Muscle of leg (tissue), 11 donors: Measurements from ENCODE around the gene EFCAB7. TPM values are rescaled to one million over a fixed set of nuclear protein-coding genes. Genes with fewer than 3 reads are reported as not detected.
A peak's percentile ranks its signal among the peaks of the same experiment; 100 is the strongest.

Experiments
- DNase-seq: peaks from one replicate; pipeline ENCODE4 v3.0.0; 2013
- H3K27ac ChIP-seq: one replicate; pipeline ENCODE4 v1.5.1; 2013; ENCODE audit warnings: mild to moderate bottlenecking, low read length, control low read depth
- H3K27me3 ChIP-seq: one replicate; pipeline ENCODE4 v1.6.1; 2013; ENCODE audit warnings: low read length; ENCODE audit not compliant: control insufficient read depth, insufficient read depth
- H3K36me3 ChIP-seq: one replicate; pipeline ENCODE4 v1.6.1; 2013; ENCODE audit warnings: low read length; ENCODE audit not compliant: control insufficient read depth, insufficient read depth
- H3K4me1 ChIP-seq: one replicate; pipeline ENCODE4 v1.6.1; 2013; ENCODE audit warnings: low read length; ENCODE audit not compliant: control insufficient read depth, insufficient read depth
- H3K4me3 ChIP-seq: one replicate; pipeline ENCODE4 v1.5.1; 2013; ENCODE audit warnings: low read length, control low read depth
- H3K9me3 ChIP-seq: replicated peaks from 2 replicates; pipeline ENCODE4 v1.6.1; 2013; ENCODE audit warnings: low read depth, low read length; ENCODE audit not compliant: control insufficient read depth
- WGBS: methylation state at CpG from one replicate; pipeline ENCODE4 v1.1.5; 2013; ENCODE audit warnings: missing lambda C conversion rate; ENCODE audit not compliant: insufficient coverage; 5-methylcytosine and 5-hydroxymethylcytosine counted together
- polyA plus RNA-seq, 8 donors: library from polyadenylated mRNA; unstranded; fragments of 120-200 nt; gene quantifications; one replicate each; pipeline versions ENCODE4 v1.2.1 to v1.2.3, GENCODE V29; 2013; ENCODE audit warnings: inconsistent platforms in 1 of 8, low replicate concordance in 1 of 8; ENCODE audit not compliant: insufficient read length in 8 of 8, insufficient read depth in 1 of 8
- total RNA-seq: library from RNA; stranded (reverse); fragments of 120-200 nt; gene quantifications from one replicate; pipeline ENCODE4 v1.2.4, GENCODE V29; 2013

The EFCAB7 gene
- total and polyA plus RNA-seq, 9 donors = 7.5 to 12.1 (median 8.8) TPM

DNA sequence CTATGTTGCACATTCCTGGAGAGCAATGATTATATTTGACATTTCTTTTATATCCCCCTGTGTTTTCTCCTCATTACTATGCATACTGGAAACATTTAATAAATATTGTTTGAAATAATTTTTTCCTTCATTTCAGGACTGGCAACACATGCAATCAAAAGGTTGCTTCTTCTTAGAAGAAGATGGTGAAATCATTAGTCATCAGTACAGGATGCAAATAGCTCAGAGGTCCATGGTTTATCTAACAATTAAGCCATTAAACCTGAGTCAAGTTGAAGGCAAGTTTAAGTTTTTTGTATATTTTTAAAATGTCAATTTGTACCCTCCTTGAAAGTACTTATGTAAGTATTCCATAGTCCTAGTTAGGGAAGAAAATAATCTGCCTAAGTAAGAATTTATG, 22.5 kb downstream of the EFCAB7 start:
- no peak overlapping the region for H3K27ac ChIP-seq
- H3K4me1 ChIP-seq = no peaks in the 10 kb centered on the region
- no peak overlapping the region for H3K4me3 ChIP-seq
- no peaks in the 10 kb centered on the region for H3K27me3 ChIP-seq
- DNase-seq = no peak
- no peaks in the 10 kb centered on the region for H3K9me3 ChIP-seq
- H3K36me3 ChIP-seq = peaks cover 3% of the 10 kb centered on the region

DNA sequence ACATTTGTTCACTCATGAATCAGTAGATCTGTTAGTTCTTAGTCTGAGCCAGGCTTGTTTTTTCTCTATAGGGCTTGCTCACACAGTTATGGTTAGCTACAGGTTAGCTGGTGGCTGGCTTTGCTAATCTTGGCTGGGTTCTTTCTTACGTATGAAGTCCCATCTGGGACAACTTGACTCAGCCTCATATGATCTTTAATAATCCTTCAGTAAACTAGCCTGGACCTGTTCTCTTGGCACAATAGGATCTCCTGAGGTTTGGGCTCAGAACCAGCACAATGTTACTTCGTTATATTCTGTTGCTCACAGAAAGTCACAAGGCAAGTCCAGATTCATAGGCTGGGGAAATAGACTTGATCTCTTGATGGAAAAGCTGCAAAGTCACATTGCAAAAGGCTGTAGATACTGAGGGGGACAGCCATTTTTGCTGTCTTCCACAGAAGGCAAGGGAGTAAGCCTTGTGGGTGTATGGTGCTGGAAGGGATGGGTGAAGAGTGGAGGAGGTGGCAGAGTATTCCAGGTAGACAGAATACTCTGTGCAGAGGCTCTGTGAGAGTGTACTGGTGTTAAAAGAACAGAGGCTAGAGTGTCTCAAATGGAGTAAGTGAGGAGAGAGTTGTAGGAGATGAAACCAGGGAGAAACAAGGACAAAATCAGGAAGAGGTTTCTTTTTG, 24.4 kb downstream of the EFCAB7 start:
- no peaks in the 10 kb centered on the region for H3K9me3 ChIP-seq
- no peak overlapping the region for H3K4me3 ChIP-seq
- peak; percentile 52 for DNase-seq
- peaks cover 5% of the 10 kb centered on the region for H3K36me3 ChIP-seq
- H3K27me3 ChIP-seq = no peaks in the 10 kb centered on the region
- no peak overlapping the region for H3K27ac ChIP-seq
- H3K4me1 ChIP-seq = no peaks in the 10 kb centered on the region
- WGBS = 56% methylated on average over 2 of the region's 2 CpGs

DNA sequence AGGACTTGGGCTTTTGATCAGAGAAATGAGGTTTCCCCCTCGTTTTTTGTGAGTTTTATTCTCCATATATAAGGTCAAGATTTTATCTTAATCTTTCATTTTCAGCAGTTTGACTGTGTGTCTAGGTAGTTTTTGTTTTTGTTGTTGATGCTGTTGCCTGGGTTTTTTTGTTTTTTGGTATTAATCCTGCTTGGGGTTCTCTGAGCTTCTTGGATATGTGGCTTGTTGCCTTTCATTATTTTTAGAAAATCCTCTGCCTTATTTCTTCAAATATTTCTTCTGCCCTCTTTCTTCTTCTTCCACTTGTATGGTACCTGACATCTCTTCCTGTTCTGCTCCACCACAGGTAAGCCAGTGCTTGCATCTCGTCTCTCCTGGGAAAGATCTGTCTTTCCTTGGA, 25.0 kb downstream of the EFCAB7 start:
- Histone ChIP-seq H3K27ac (no peak overlapping the region), H3K9me3 (no peaks in the 10 kb centered on the region)

DNA sequence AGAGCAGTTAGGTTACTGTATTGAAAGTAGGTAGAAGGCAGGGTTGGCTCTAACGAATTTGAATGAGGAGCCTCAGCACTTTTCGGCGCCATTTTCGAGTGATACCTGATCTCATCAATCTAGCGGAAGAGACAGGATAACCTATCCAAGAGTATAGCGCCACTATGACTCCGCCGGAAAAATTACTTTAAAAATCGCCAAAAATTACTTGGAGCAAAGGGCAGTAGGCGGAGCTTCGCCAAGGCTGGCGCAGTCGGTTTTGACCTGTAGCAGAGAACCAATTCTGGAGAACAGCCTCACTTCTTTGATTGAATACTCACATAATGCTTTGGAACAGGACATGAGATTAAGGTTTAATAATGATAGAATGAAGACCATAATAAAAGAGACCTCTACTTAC, 25.6 kb downstream of the EFCAB7 start:
- Histone ChIP-seq H3K9me3 (no peaks in the 10 kb centered on the region), H3K36me3 (peaks cover 6% of the 10 kb centered on the region), H3K4me3 (no peak overlapping the region), H3K27ac (no peak overlapping the region), H3K27me3 (no peaks in the 10 kb centered on the region), H3K4me1 (no peaks in the 10 kb centered on the region)
- 100% methylated on average over 7 of the region's 13 CpGs for WGBS
- no peak for DNase-seq

More for the DNA sequence above, 25.0 kb downstream of the EFCAB7 start:
- Histone ChIP-seq H3K36me3 (peaks cover 5% of the 10 kb centered on the region), H3K4me1 (no peaks in the 10 kb centered on the region), H3K4me3 (no peak overlapping the region), H3K27me3 (no peaks in the 10 kb centered on the region)
- no CpG with 5 or more reads among the region's 2 CpGs for WGBS
- DNase-seq = no peak

DNA sequence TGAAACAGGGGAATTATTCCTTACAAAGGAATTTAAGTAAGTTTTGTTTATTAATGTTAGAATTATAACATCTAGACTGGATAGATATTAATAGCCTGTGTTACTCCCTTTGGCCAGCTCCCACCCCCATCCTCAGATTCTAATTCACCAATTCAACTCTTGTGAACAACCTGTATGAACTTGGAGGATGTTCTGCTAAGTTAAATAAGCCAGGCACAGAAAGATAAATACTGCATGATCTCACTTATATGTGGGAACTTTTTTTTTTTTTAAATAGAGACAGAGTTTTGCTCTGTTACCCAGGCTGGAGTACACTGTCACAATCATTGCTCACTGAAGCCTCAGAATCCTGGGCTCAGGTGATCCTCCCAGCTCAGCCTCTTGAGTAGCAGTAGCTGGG, 32.2 kb downstream of the EFCAB7 start:
- H3K9me3 ChIP-seq = no peaks in the 10 kb centered on the region
- H3K36me3 ChIP-seq = peaks cover 4% of the 10 kb centered on the region
- no peak overlapping the region for H3K4me3 ChIP-seq
- no peaks in the 10 kb centered on the region for H3K27me3 ChIP-seq
- no peak overlapping the region for H3K27ac ChIP-seq
- no peaks in the 10 kb centered on the region for H3K4me1 ChIP-seq
- DNase-seq = no peak

DNA sequence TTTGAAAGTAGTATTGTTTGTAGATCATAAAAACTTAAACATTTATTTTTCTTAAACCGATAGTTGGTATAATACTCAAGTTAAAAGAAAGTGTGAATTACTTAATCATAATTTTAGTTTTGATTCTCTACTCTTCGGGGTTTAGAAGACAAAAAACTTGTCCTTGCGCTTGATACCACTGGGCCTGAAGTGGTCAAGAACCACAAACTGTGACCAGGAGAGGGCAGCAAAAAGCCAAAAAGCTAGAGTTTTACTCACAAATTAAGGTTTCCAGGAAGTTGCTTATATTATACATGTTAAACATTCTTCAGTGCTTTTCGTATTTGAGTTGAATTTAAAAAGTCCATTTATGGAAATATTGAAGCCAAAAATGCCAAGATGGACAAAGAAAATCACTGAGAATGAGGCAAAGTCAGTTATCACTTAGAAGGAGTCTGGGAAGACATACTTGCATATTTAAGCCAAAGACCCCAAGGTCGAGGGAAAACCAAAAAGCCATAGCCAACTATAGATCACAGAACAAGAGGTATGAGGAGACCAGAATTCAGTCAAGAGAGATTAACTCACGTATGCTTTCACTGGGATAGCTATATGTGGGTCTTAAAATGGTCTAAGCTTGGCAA, 34.2 kb downstream of the EFCAB7 start:
- peaks cover 2% of the 10 kb centered on the region for H3K36me3 ChIP-seq
- no peaks in the 10 kb centered on the region for H3K27me3 ChIP-seq
- H3K4me1 ChIP-seq = no peaks in the 10 kb centered on the region
- no peaks in the 10 kb centered on the region for H3K9me3 ChIP-seq
- H3K27ac ChIP-seq = no peak overlapping the region
- DNase-seq = peak; percentile 21
- WGBS = no CpG with 5 or more reads among the region's 6 CpGs
- no peak overlapping the region for H3K4me3 ChIP-seq

DNA sequence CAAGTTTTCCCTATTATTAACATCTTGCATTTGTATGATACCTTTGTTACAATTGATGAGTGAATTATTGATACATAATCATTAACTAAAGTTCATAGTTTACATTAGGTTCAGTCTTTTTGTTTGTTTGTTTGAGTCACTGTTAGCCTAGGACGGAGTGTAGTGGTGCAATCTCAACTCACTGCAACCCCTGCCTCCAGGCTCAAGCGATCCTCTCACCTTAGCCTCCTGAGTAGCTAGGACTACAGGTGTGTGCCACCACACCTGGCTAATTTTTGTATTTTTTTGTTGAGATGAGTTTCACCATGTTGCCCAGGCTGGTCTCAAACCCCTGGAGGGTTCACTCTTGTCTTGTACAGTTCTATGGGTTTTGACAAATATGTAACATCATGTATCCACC, 36.0 kb downstream of the EFCAB7 start:
- H3K4me3 ChIP-seq = no peak overlapping the region
- H3K27me3 ChIP-seq = no peaks in the 10 kb centered on the region
- no peaks in the 10 kb centered on the region for H3K36me3 ChIP-seq
- H3K9me3 ChIP-seq = no peaks in the 10 kb centered on the region
- no peaks in the 10 kb centered on the region for H3K4me1 ChIP-seq
- no peak for DNase-seq
- no CpG with 5 or more reads among the region's 2 CpGs for WGBS
- H3K27ac ChIP-seq = no peak overlapping the region

DNA sequence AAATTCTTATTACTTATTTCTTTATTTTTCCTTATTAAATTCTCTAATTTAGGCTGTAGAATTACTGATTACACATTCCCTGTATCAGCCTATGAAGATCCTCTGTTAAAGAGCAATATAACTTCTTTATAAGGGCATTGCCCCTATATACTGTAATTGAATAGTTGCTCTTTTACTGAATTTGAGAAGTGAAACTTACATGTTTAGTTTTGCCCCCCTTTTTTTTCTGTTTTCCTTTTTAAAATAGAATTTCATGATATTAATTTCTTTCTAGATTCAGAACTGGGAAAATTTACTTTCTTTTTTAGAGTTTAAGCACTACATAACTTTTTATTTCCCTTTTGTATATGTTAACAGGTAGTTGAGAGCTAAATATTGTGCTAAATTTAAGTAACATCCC, 40.4 kb downstream of the EFCAB7 start:
- no peak for DNase-seq
- H3K4me3 ChIP-seq = no peak overlapping the region
- H3K27ac ChIP-seq = no peak overlapping the region
- H3K27me3 ChIP-seq = no peaks in the 10 kb centered on the region
- H3K36me3 ChIP-seq = no peaks in the 10 kb centered on the region
- no peaks in the 10 kb centered on the region for H3K4me1 ChIP-seq
- H3K9me3 ChIP-seq = no peaks in the 10 kb centered on the region

DNA sequence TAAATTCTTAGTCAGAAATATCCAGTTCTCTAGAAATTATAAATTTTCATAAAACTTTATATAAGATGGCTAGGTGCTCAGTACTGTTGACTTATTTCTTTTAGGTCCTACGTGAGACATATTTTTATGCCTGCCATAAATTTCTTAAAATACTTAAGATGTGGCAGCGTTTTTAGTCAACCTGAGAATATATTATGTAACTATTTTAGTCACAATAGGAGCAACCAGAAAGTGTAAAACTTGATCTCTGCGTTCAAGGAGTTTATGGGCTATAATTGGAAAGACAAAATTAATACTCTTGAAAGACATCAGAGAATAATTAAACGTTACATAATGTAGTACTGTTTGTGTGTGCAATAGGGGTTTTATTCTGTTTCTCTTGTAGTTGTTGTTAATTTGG, 45.7 kb downstream of the EFCAB7 start:
- H3K36me3 ChIP-seq = no peaks in the 10 kb centered on the region
- no CpG with 5 or more reads among the region's 4 CpGs for WGBS

DNA sequence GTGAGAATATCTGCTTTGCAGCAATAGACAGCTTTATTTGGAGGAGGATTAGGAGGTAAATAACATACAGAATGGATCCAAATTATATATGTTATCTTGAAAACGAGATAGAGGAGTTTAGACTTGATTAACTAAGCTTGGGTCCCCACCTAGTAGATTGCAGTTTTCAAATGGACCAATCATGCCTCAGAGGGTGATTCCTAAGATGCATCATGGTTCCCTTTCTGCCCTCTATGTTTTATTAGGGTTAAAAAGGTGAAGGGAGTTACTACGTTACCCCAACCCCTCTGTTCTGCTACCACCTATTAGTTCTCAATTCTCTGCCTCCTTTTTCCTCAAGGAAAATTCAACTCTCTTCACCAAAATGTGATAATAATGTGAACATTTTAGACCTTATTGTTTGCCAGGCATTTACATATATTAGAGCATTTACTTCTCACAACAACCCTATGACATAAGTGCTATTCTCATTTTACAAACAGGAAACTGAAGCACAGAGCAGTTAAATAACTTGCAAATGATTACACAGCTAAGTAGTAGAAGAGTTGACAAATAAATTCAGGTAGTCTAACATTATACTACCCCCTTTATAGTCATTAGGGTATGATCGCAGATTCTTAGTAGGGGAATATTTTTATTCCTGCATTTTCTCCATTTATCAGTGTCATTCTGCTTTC, 46.5 kb downstream of the EFCAB7 start:
- no CpG with 5 or more reads among the region's 3 CpGs for WGBS
- Histone ChIP-seq H3K9me3 (no peaks in the 10 kb centered on the region), H3K4me1 (no peaks in the 10 kb centered on the region), H3K4me3 (no peak overlapping the region), H3K27ac (no peak overlapping the region), H3K27me3 (no peaks in the 10 kb centered on the region), H3K36me3 (no peaks in the 10 kb centered on the region)
- DNase-seq = no peak

More for the DNA sequence above, 45.7 kb downstream of the EFCAB7 start:
- no peaks in the 10 kb centered on the region for H3K27me3 ChIP-seq
- no peaks in the 10 kb centered on the region for H3K9me3 ChIP-seq
- no peak overlapping the region for H3K27ac ChIP-seq
- H3K4me1 ChIP-seq = no peaks in the 10 kb centered on the region
- no peak overlapping the region for H3K4me3 ChIP-seq
- no peak for DNase-seq
